ENCODE results near the gene TP73. TPM values are rescaled to one million over a fixed set of nuclear protein-coding genes. Genes with fewer than 3 reads are reported as not detected.

The TP73 gene
- total and polyA plus RNA-seq, 2 experiments from 2014 or later, result not detected

DNA sequence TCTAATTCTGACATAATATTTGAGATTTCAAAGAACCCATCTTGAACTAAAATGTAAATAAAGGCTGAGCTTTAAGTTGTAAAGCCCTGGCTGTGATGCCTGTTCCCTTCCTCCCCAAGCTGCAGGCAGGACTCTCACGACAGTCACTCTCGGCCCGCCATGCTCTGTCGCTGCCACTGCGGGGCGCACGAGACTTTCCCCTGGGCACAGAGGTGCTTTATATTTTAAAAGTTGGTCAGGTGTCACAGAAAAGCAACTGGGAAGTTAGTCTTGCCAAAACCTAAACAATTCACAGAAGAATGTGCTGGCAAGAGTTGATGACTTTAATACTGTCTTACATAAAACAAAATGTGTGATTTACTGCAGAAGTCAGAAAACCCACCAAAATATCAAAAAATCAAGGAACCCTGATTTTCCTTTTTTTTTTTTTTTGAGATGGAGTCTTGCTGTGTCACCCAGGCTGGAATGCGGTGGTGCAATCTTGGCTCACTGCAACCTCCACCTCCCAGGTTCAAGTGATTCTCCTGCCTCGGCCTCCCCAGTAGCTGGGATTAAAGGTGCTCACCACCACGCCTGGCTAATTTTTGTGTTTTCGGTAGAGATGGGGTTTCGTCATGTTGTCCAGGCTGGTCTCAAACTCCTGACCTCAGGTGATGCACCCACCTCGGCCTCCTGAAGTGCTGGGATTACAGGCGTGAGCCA lies 133.3 kb downstream of the TP73 start:
- WGBS, 2 experiments (ENCODE audit: low coverage in 1 of 2, low lambda C conversion rate in 2 of 2, missing lambda C conversion rate in 2 of 2), result 92 to 94% methylated on average over 14 of the region's 14 CpGs
- H4K20me1 ChIP-seq (ENCODE audit: insufficient read depth), result no peaks in the 10 kb centered on the region
- TF ChIP-seq EZH2 (IDR thresholded peaks at IDR 0.05; ENCODE audit: insufficient read depth, poor library complexity, severe bottlenecking) (no peak), EZH2phosphoT487 (IDR thresholded peaks at IDR 0.05; ENCODE audit: insufficient read depth, low read depth) (no peak)
- H3K9ac ChIP-seq, result no peak overlapping the region
- no peaks in the 10 kb centered on the region for H3K9me2 ChIP-seq (ENCODE audit: insufficient read depth)
- H3K79me2 ChIP-seq (ENCODE audit: insufficient read depth), result peaks cover 36% of the 10 kb centered on the region
- H3K9me3 ChIP-seq (ENCODE audit: low read depth), result no peaks in the 10 kb centered on the region
- no peaks in the 10 kb centered on the region for H3K4me1 ChIP-seq (ENCODE audit: insufficient read depth)
- H3K4me2 ChIP-seq (ENCODE audit: unreplicated experiment), result no peak overlapping the region
- H2AFZ ChIP-seq, result no peak overlapping the region
- H3F3A ChIP-seq (ENCODE audit: insufficient read depth), result no peaks in the 10 kb centered on the region
- in situ Hi-C loops (cut with MboI), result no loop called here
- no peak overlapping the region for H3K27ac ChIP-seq
- H3K36me3 ChIP-seq (ENCODE audit: low read depth), result peaks cover 19% of the 10 kb centered on the region
- no peak overlapping the region for H3K4me3 ChIP-seq
- H3K27me3 ChIP-seq (replicated peaks; ENCODE audit: insufficient read depth), result no peaks in the 10 kb centered on the region
- DNase-seq, result no peak

Small RNA genes lying within 50 kb of the gene (small RNA-seq; reads per million reads assigned to genes)
- not detected for gene RF02197 (ENCODE audit: low read depth, low replicate concordance)
- not detected for gene RN7SL574P (ENCODE audit: low read depth, low replicate concordance)

Other genes with a start within 250 kb of the TP73 start
- gene ARHGEF16, start 197.9 kb upstream of the TP73 start, total RNA-seq (2014; rRNA removed; shearing (Covaris generic)), result not detected in 2 replicates
- not detected in 2 replicates for gene ARHGEF16, start 197.9 kb upstream of the TP73 start, polyA plus RNA-seq (2016; fragmentation: Nextera tagmentation; extraction: Ambion mirVana)
- 108 and 129 TPM in 2 replicates for gene MEGF6, start 41.0 kb upstream of the TP73 start, total RNA-seq (2014; rRNA removed; shearing (Covaris generic))
- gene MEGF6, start 41.0 kb upstream of the TP73 start, polyA plus RNA-seq (2016; fragmentation: Nextera tagmentation; extraction: Ambion mirVana), result 37.9 and 39.3 TPM in 2 replicates
- 27.6 and 30.9 TPM in 2 replicates for gene TPRG1L, start 27.5 kb upstream of the TP73 start, total RNA-seq (2014; rRNA removed; shearing (Covaris generic))
- gene TPRG1L, start 27.5 kb upstream of the TP73 start, polyA plus RNA-seq (2016; fragmentation: Nextera tagmentation; extraction: Ambion mirVana), result 30.7 and 30.9 TPM in 2 replicates
- gene WRAP73, start 2.4 kb upstream of the TP73 start, total RNA-seq (2014; rRNA removed; shearing (Covaris generic)), result 15.7 and 16.9 TPM in 2 replicates
- gene WRAP73, start 2.4 kb upstream of the TP73 start, polyA plus RNA-seq (2016; fragmentation: Nextera tagmentation; extraction: Ambion mirVana), result 16.3 and 20.2 TPM in 2 replicates
- gene CCDC27, start 99.9 kb downstream of the TP73 start, total RNA-seq (2014; rRNA removed; shearing (Covaris generic)), result not detected in 2 replicates
- gene CCDC27, start 99.9 kb downstream of the TP73 start, polyA plus RNA-seq (2016; fragmentation: Nextera tagmentation; extraction: Ambion mirVana), result not detected in 2 replicates
- not detected in 2 replicates for gene SMIM1, start 120.2 kb downstream of the TP73 start, total RNA-seq (2014; rRNA removed; shearing (Covaris generic))
- gene SMIM1, start 120.2 kb downstream of the TP73 start, polyA plus RNA-seq (2016; fragmentation: Nextera tagmentation; extraction: Ambion mirVana), result not detected in 2 replicates
- gene LRRC47, start 144.0 kb downstream of the TP73 start, total RNA-seq (2014; rRNA removed; shearing (Covaris generic)), result 32.2 and 41.9 TPM in 2 replicates
- gene LRRC47, start 144.0 kb downstream of the TP73 start, polyA plus RNA-seq (2016; fragmentation: Nextera tagmentation; extraction: Ambion mirVana), result 15.1 and 17.8 TPM in 2 replicates
- gene CEP104, start 204.7 kb downstream of the TP73 start, total RNA-seq (2014; rRNA removed; shearing (Covaris generic)), result 12.3 and 14.8 TPM in 2 replicates
- gene CEP104, start 204.7 kb downstream of the TP73 start, polyA plus RNA-seq (2016; fragmentation: Nextera tagmentation; extraction: Ambion mirVana), result 24.7 and 29.8 TPM in 2 replicates
- gene DFFB, start 205.0 kb downstream of the TP73 start, total RNA-seq (2014; rRNA removed; shearing (Covaris generic)), result 6.4 and 18.3 TPM in 2 replicates
- 2.4 and 3.2 TPM in 2 replicates for gene DFFB, start 205.0 kb downstream of the TP73 start, polyA plus RNA-seq (2016; fragmentation: Nextera tagmentation; extraction: Ambion mirVana)
- 18.5 and 33.2 TPM in 2 replicates for gene C1orf174, start 247.8 kb downstream of the TP73 start, total RNA-seq (2014; rRNA removed; shearing (Covaris generic))
- gene C1orf174, start 247.8 kb downstream of the TP73 start, polyA plus RNA-seq (2016; fragmentation: Nextera tagmentation; extraction: Ambion mirVana), result 35.9 and 36.9 TPM in 2 replicates

All from GM23248 (cell line).